ENCODE results near the gene RASA2. TPM values are rescaled to one million over a fixed set of nuclear protein-coding genes. Genes with fewer than 3 reads are reported as not detected.

RASA2 gene
- total and polyA plus RNA-seq, 9 donors: 8.4 to 13.8 (median 10.6) TPM

DNA sequence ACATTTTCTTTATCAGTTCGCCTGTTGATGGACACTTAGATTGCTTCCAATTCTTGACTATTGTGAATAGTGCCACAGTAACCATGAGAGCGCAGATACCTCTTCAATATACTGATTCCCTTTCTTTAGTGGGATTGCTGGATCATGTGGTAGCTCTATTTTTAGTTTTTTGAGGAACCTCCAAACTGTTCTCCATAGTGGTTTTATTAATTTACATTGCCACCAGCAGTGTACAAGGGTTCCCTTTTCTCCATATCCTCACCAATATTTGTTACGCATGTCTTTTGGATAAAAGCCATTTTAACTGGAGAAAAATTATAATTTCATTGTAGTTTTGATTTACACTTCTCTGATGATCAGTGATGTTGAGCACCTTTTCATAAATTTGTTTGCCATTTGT is 59.3 kb downstream of the RASA2 start:
- DNase-seq: no peak
- Histone ChIP-seq H3K9me3 (replicated peaks; ENCODE audit: control insufficient read depth, low read depth, low read length) (peaks cover 5% of the 10 kb centered on the region), H3K4me1 (ENCODE audit: control insufficient read depth, insufficient read depth, low read length) (no peaks in the 10 kb centered on the region), H3K27ac (ENCODE audit: low read length) (no peak overlapping the region), H3K27me3 (ENCODE audit: control insufficient read depth, insufficient read depth, low read length) (no peaks in the 10 kb centered on the region), H3K36me3 (ENCODE audit: control insufficient read depth, insufficient read depth, low read length) (peaks cover 14% of the 10 kb centered on the region), H3K4me3 (ENCODE audit: low read length) (no peak overlapping the region)
- no CpG with 5 or more reads among the region's 3 CpGs for WGBS (ENCODE audit: insufficient coverage)

DNA sequence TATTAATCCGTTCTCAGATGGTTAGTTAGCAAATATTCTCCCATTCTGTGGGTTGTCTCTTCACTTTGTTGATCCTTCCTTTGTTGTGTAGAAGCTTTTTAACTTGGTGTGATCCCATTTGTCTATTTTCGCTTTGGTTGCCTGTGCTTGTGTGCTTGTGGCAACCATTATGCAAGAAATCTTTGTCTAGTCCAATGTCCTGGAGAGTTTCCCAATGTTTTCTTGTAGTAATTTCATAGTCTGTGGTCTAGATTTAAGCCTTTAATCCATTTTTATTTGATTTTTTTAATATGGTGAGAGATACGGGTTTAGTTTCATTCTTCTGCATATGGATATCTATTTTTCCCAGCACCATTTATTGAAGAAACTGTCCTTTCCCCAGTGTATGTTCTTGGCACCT is 59.8 kb downstream of the RASA2 start:
- no peaks in the 10 kb centered on the region for H3K4me1 ChIP-seq (ENCODE audit: control insufficient read depth, insufficient read depth, low read length)
- no peaks in the 10 kb centered on the region for H3K27me3 ChIP-seq (ENCODE audit: control insufficient read depth, insufficient read depth, low read length)
- H3K9me3 ChIP-seq (replicated peaks; ENCODE audit: control insufficient read depth, low read depth, low read length): peaks cover 5% of the 10 kb centered on the region
- no peak overlapping the region for H3K27ac ChIP-seq (ENCODE audit: low read length)
- no CpG with 5 or more reads among the region's 3 CpGs for WGBS (ENCODE audit: insufficient coverage)
- no peak for DNase-seq
- H3K36me3 ChIP-seq (ENCODE audit: control insufficient read depth, insufficient read depth, low read length): peaks cover 14% of the 10 kb centered on the region
- H3K4me3 ChIP-seq (ENCODE audit: low read length): no peak overlapping the region

- no peak for DNase-seq
- Histone ChIP-seq H3K36me3 (ENCODE audit: control insufficient read depth, insufficient read depth, low read length) (peaks cover 10% of the 10 kb centered on the region), H3K27me3 (ENCODE audit: control insufficient read depth, insufficient read depth, low read length) (no peaks in the 10 kb centered on the region), H3K27ac (ENCODE audit: low read length) (no peak overlapping the region), H3K4me3 (ENCODE audit: low read length) (no peak overlapping the region), H3K9me3 (replicated peaks; ENCODE audit: control insufficient read depth, low read depth, low read length) (peaks cover 5% of the 10 kb centered on the region), H3K4me1 (ENCODE audit: control insufficient read depth, insufficient read depth, low read length) (no peaks in the 10 kb centered on the region)
- WGBS (ENCODE audit: insufficient coverage): 100% methylated on average over 1 of the region's 2 CpGs
These were observed 61.0 kb downstream of the RASA2 start for GRCh38 chr3:141547791-141548190.

DNA sequence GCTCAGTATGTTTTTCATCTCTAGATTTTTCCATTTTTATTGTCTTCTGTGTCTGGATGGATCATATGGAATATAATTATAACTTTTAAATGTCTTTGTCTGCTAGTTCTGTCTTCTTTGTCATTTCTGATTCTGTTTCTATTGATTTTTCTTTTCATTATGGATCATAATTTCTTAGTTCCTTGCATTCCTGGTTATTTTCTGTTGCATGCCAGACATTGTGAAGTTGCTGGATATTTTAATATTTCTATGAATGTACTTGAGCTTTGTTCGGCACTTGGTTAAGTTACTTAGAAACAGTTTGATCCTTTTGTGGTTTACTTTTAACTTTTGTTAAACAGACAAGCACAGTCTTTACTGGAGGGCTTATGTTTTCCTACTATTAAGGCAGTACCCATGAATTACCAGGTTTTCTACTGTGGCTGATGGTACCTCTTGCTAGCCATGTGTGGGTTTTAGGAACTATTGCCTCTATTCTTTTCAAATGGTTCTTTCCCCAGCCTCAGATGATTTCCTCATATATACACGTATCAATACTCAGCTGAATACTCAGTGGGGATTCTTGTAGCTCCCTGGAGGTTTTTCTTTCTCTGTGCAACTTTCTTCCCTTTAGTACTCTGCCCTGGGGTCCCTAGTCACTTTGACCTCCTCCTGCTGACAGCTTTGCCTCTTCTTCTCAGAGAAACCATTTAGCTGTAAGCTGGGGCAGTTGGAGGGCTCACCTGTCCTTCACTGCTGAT is 64.3 kb downstream of the RASA2 start:
- no peak for DNase-seq
- H3K9me3 ChIP-seq (replicated peaks; ENCODE audit: control insufficient read depth, low read depth, low read length): peaks cover 5% of the 10 kb centered on the region
- H3K4me3 ChIP-seq (ENCODE audit: low read length): no peak overlapping the region
- peaks cover 4% of the 10 kb centered on the region for H3K36me3 ChIP-seq (ENCODE audit: control insufficient read depth, insufficient read depth, low read length)
- no CpG with 5 or more reads among the region's 2 CpGs for WGBS (ENCODE audit: insufficient coverage)
- no peaks in the 10 kb centered on the region for H3K27me3 ChIP-seq (ENCODE audit: control insufficient read depth, insufficient read depth, low read length)
- no peaks in the 10 kb centered on the region for H3K4me1 ChIP-seq (ENCODE audit: control insufficient read depth, insufficient read depth, low read length)
- H3K27ac ChIP-seq (ENCODE audit: low read length): no peak overlapping the region

GRCh38 chr3:141552440-141552991 is 65.7 kb downstream of the RASA2 start:
- no peaks in the 10 kb centered on the region for H3K9me3 ChIP-seq (replicated peaks; ENCODE audit: control insufficient read depth, low read depth, low read length)
- H3K36me3 ChIP-seq (ENCODE audit: control insufficient read depth, insufficient read depth, low read length): peaks cover 9% of the 10 kb centered on the region
- no peaks in the 10 kb centered on the region for H3K27me3 ChIP-seq (ENCODE audit: control insufficient read depth, insufficient read depth, low read length)
- DNase-seq: no peak
- H3K4me3 ChIP-seq (ENCODE audit: low read length): no peak overlapping the region
- H3K4me1 ChIP-seq (ENCODE audit: control insufficient read depth, insufficient read depth, low read length): no peaks in the 10 kb centered on the region
- no CpG with 5 or more reads among the region's 2 CpGs for WGBS (ENCODE audit: insufficient coverage)
- no peak overlapping the region for H3K27ac ChIP-seq (ENCODE audit: low read length)

DNA sequence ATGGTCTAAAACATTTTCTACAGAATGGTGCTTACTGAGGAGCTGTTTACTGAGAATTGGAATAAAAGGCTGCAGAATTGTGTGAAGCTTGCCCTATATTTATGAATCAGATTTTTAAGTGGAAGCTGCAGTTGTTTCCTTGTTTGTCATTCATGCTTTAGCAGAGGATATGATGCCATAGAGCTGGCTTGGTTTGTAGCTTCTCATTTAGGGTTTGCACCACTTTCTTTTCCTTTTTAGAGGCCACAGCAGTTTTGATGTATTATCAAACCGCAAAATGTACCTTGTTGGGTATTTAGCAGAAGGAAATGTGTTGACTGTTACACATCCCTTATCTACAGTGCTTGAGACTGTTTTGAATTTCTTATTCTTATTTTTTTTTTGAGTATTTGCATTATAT is 66.2 kb downstream of the RASA2 start:
- WGBS (ENCODE audit: insufficient coverage): no CpG with 5 or more reads among the region's 1 CpG
- H3K36me3 ChIP-seq (ENCODE audit: control insufficient read depth, insufficient read depth, low read length): peaks cover 9% of the 10 kb centered on the region
- no peaks in the 10 kb centered on the region for H3K9me3 ChIP-seq (replicated peaks; ENCODE audit: control insufficient read depth, low read depth, low read length)
- H3K27ac ChIP-seq (ENCODE audit: low read length): no peak overlapping the region
- peak; percentile 11 for DNase-seq
- no peaks in the 10 kb centered on the region for H3K27me3 ChIP-seq (ENCODE audit: control insufficient read depth, insufficient read depth, low read length)
- H3K4me3 ChIP-seq (ENCODE audit: low read length): no peak overlapping the region
- H3K4me1 ChIP-seq (ENCODE audit: control insufficient read depth, insufficient read depth, low read length): no peaks in the 10 kb centered on the region

- Histone ChIP-seq H3K9me3 (replicated peaks; ENCODE audit: control insufficient read depth, low read depth, low read length) (no peaks in the 10 kb centered on the region), H3K27ac (ENCODE audit: low read length) (no peak overlapping the region), H3K27me3 (ENCODE audit: control insufficient read depth, insufficient read depth, low read length) (no peaks in the 10 kb centered on the region), H3K4me1 (ENCODE audit: control insufficient read depth, insufficient read depth, low read length) (no peaks in the 10 kb centered on the region), H3K4me3 (ENCODE audit: low read length) (no peak overlapping the region), H3K36me3 (ENCODE audit: control insufficient read depth, insufficient read depth, low read length) (peaks cover 10% of the 10 kb centered on the region)
- no CpG with 5 or more reads among the region's 1 CpG for WGBS (ENCODE audit: insufficient coverage)
- DNase-seq: no peak
These were observed 69.2 kb downstream of the RASA2 start for GRCh38 chr3:141556034-141556433.

DNA sequence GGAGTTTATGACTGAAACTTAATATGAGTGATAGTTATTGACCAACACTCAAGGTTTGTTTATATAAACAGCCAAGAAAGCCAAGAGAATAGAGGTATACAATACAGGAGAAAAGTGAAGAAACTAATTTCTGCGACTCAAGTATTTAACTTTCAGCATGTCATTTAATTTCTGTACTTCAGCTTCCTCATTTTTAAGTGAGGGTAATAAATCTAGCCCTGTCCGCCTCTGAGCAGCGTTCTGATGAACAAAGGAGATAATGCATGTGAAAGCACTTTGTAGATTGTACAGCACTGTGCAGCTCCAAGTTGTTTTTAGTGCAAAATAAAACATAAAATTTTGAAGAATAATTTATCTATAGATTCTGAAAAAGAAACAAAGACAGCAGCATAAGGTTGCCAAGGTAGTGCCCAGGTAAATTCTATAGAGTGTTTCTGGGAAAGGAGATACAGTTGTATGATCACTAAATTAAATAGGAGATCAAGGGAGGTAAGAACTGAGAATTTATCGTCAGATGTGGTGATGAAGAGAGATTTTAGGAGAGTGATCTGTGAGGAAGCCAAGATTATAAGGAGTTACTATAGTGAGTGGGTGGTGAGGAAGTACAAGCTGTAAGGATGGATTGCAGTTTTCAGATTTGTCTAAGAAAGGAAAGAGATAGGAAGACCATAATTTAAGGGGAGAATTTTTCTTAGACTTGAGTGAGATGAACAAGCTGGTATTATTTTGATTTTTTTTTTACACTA is 71.3 kb downstream of the RASA2 start:
- H3K4me1 ChIP-seq (ENCODE audit: control insufficient read depth, insufficient read depth, low read length): no peaks in the 10 kb centered on the region
- no peak for DNase-seq
- no peak overlapping the region for H3K4me3 ChIP-seq (ENCODE audit: low read length)
- 83% methylated on average over 1 of the region's 4 CpGs for WGBS (ENCODE audit: insufficient coverage)
- H3K9me3 ChIP-seq (replicated peaks; ENCODE audit: control insufficient read depth, low read depth, low read length): no peaks in the 10 kb centered on the region
- peaks cover 11% of the 10 kb centered on the region for H3K36me3 ChIP-seq (ENCODE audit: control insufficient read depth, insufficient read depth, low read length)
- no peaks in the 10 kb centered on the region for H3K27me3 ChIP-seq (ENCODE audit: control insufficient read depth, insufficient read depth, low read length)
- no peak overlapping the region for H3K27ac ChIP-seq (ENCODE audit: low read length)

- peak; percentile 81 for DNase-seq
- Histone ChIP-seq H3K4me3 (ENCODE audit: low read length) (no peak overlapping the region), H3K27me3 (ENCODE audit: control insufficient read depth, insufficient read depth, low read length) (no peaks in the 10 kb centered on the region), H3K9me3 (replicated peaks; ENCODE audit: control insufficient read depth, low read depth, low read length) (no peaks in the 10 kb centered on the region), H3K4me1 (ENCODE audit: control insufficient read depth, insufficient read depth, low read length) (no peaks in the 10 kb centered on the region), H3K36me3 (ENCODE audit: control insufficient read depth, insufficient read depth, low read length) (peaks cover 6% of the 10 kb centered on the region), H3K27ac (ENCODE audit: low read length) (no peak overlapping the region)
- WGBS (ENCODE audit: insufficient coverage): no CpG with 5 or more reads among the region's 2 CpGs
These were observed 74.7 kb downstream of the RASA2 start for GRCh38 chr3:141561426-141562034.

- peaks cover 4% of the 10 kb centered on the region for H3K36me3 ChIP-seq (ENCODE audit: control insufficient read depth, insufficient read depth, low read length)
- H3K27me3 ChIP-seq (ENCODE audit: control insufficient read depth, insufficient read depth, low read length): no peaks in the 10 kb centered on the region
- no peaks in the 10 kb centered on the region for H3K4me1 ChIP-seq (ENCODE audit: control insufficient read depth, insufficient read depth, low read length)
These were observed 77.4 kb downstream of the RASA2 start for GRCh38 chr3:141564241-141564640.

More at GRCh38 chr3:141564241-141564640, 77.4 kb downstream of the RASA2 start:
- Histone ChIP-seq H3K27ac (ENCODE audit: low read length) (no peak overlapping the region), H3K9me3 (replicated peaks; ENCODE audit: control insufficient read depth, low read depth, low read length) (no peaks in the 10 kb centered on the region), H3K4me3 (ENCODE audit: low read length) (no peak overlapping the region)
- no peak for DNase-seq
- WGBS (ENCODE audit: insufficient coverage): no CpG with 5 or more reads among the region's 1 CpG
